H9 (cell line): ENCODE results near the gene RASGRP3. TPM values are rescaled to one million over a fixed set of nuclear protein-coding genes. Genes with fewer than 3 reads are reported as not detected.
A peak's percentile ranks its signal among the peaks of the same experiment; 100 is the strongest.

Experiments
- DNase-seq: peaks from one replicate; pipeline ENCODE4 v3.0.0-alpha.2; 2017
- H2AFZ ChIP-seq: one replicate; pipeline ENCODE4 v1.6.1; 2013; ENCODE audit warnings: mild to moderate bottlenecking, low read length, control low read depth, moderate library complexity
- H2AK5ac ChIP-seq: 2 replicates; pipeline ENCODE4 v1.6.1; 2013; ENCODE audit warnings: low read length, control low read depth, mixed read lengths; ENCODE audit not compliant: insufficient read length
- H2BK120ac ChIP-seq: one replicate; pipeline ENCODE4 v1.6.1; 2013; ENCODE audit warnings: low read depth, mild to moderate bottlenecking, low read length, control low read depth, inconsistent platforms; ENCODE audit not compliant: poor library complexity, severe bottlenecking
- H2BK12ac ChIP-seq: 2 replicates; pipeline ENCODE4 v1.6.1; 2013; ENCODE audit warnings: low read length, control low read depth, mixed read lengths, low read depth; ENCODE audit not compliant: insufficient read length
- H2BK15ac ChIP-seq: 2 replicates; pipeline ENCODE4 v1.6.1; 2013; ENCODE audit warnings: low read depth, low read length, control low read depth
- H2BK20ac ChIP-seq: one replicate; pipeline ENCODE4 v1.6.1; 2013; ENCODE audit warnings: low read depth, mild to moderate bottlenecking, low read length, control low read depth, inconsistent platforms; ENCODE audit not compliant: poor library complexity, severe bottlenecking
- H2BK5ac ChIP-seq: 2 replicates; pipeline ENCODE4 v1.6.1; 2013; ENCODE audit warnings: low read length, control low read depth, mixed read lengths; ENCODE audit not compliant: insufficient read length
- H3K14ac ChIP-seq: 2 replicates; pipeline ENCODE4 v1.6.1; 2013; ENCODE audit warnings: low read length, control low read depth; ENCODE audit not compliant: insufficient read depth
- H3K18ac ChIP-seq: 2 replicates; pipeline ENCODE4 v1.6.1; 2013; ENCODE audit warnings: low read depth, mild to moderate bottlenecking, mixed read lengths, low read length, control low read depth; ENCODE audit not compliant: insufficient read length
- H3K23ac ChIP-seq: 2 replicates; pipeline ENCODE4 v1.6.1; 2013; ENCODE audit warnings: low read length, control low read depth, mixed read lengths, low read depth; ENCODE audit not compliant: insufficient read length
- H3K23me2 ChIP-seq: 2 replicates; pipeline ENCODE4 v1.6.1; 2013; ENCODE audit warnings: low read depth, mild to moderate bottlenecking, mixed read lengths, low read length, control low read depth; ENCODE audit not compliant: insufficient read length, poor library complexity, severe bottlenecking
- H3K27ac ChIP-seq: 2 replicates; pipeline ENCODE4 v1.5.1; 2013; ENCODE audit warnings: low read length, control low read depth, mixed read lengths, low read depth; ENCODE audit not compliant: insufficient read length
- H3K27me3 ChIP-seq: 2 replicates; pipeline ENCODE4 v1.6.1; 2013; ENCODE audit warnings: low read length, control low read depth, inconsistent platforms; ENCODE audit not compliant: insufficient read depth
- H3K4ac ChIP-seq: 2 replicates; pipeline ENCODE4 v1.6.1; 2013; ENCODE audit warnings: low read depth, mild to moderate bottlenecking, control low read depth, inconsistent platforms, low read length, moderate library complexity
- H3K4me1 ChIP-seq: 2 replicates; pipeline ENCODE4 v1.6.1; 2013; ENCODE audit warnings: low read length, control low read depth, inconsistent platforms; ENCODE audit not compliant: insufficient read depth
- H3K4me2 ChIP-seq: 2 replicates; pipeline ENCODE4 v1.6.1; 2013; ENCODE audit warnings: low read length, control low read depth, mixed read lengths; ENCODE audit not compliant: insufficient read length, insufficient read depth
- H3K56ac ChIP-seq: 2 replicates; pipeline ENCODE4 v1.6.1; 2013; ENCODE audit warnings: low read depth, mild to moderate bottlenecking, mixed read lengths, low read length, control low read depth; ENCODE audit not compliant: insufficient read length
- H3K79me1 ChIP-seq: 2 replicates; pipeline ENCODE4 v1.6.1; 2013; ENCODE audit warnings: low read depth, mild to moderate bottlenecking, moderate library complexity, low read length, control low read depth, inconsistent platforms; ENCODE audit not compliant: insufficient read depth, poor library complexity, severe bottlenecking
- H3K79me2 ChIP-seq: 2 replicates; pipeline ENCODE4 v1.6.1; 2013; ENCODE audit warnings: low read length, control low read depth, inconsistent platforms; ENCODE audit not compliant: insufficient read depth
- H3K9ac ChIP-seq: 2 replicates; pipeline ENCODE4 v1.6.1; 2013; ENCODE audit warnings: low read length, control low read depth, mixed read lengths; ENCODE audit not compliant: insufficient read length; ENCODE audit errors: extremely low read depth
- H3K9me3 ChIP-seq: one replicate; pipeline ENCODE4 v1.6.1; 2013; ENCODE audit warnings: low read depth, low read length, inconsistent platforms; ENCODE audit not compliant: control insufficient read depth
- H3T11ph ChIP-seq: one replicate; pipeline ENCODE4 v1.6.1; 2013; ENCODE audit warnings: mild to moderate bottlenecking, low read length, control low read depth, inconsistent platforms
- H4K20me1 ChIP-seq: one replicate; pipeline ENCODE4 v1.6.1; 2013; ENCODE audit not compliant: control insufficient read depth, insufficient read length, insufficient read depth
- H4K5ac ChIP-seq: 2 replicates; pipeline ENCODE4 v1.6.1; 2013; ENCODE audit warnings: low read depth, mild to moderate bottlenecking, mixed read lengths, low read length, control low read depth; ENCODE audit not compliant: insufficient read length
- H4K8ac ChIP-seq: replicated peaks from 2 replicates; pipeline ENCODE4 v1.6.1; 2013; ENCODE audit warnings: low read length, control low read depth, mixed read lengths, low read depth; ENCODE audit not compliant: insufficient read length
- H4K91ac ChIP-seq: 2 replicates; pipeline ENCODE4 v1.6.1; 2013; ENCODE audit warnings: low read depth, mild to moderate bottlenecking, moderate library complexity, mixed read lengths, low read length, control low read depth; ENCODE audit not compliant: insufficient read length
- H3K27ac Mint-ChIP-seq, 3 experiments: 2 replicates in 2 of 3; 3 replicates in 1 of 3; pipeline ENCODE4 v1.8.0; 2020 to 2021; ENCODE audit warnings: mixed read lengths in 3 of 3, mild to moderate bottlenecking in 1 of 3, moderate library complexity in 1 of 3
- H3K27me3 Mint-ChIP-seq: 2 replicates; pipeline ENCODE4 v1.8.0; 2021; ENCODE audit warnings: low read depth, mild to moderate bottlenecking, moderate library complexity, mixed read lengths
- H3K36me3 Mint-ChIP-seq, 3 experiments: 2 replicates in 2 of 3; 3 replicates in 1 of 3; pipeline ENCODE4 v1.8.0; 2020 to 2021; ENCODE audit warnings: low read depth in 3 of 3, mixed read lengths in 3 of 3; ENCODE audit not compliant: insufficient read depth in 1 of 3
- H3K4me1 Mint-ChIP-seq, 2 experiments: 2 replicates each; pipeline ENCODE4 v1.8.0; 2020; ENCODE audit warnings: mixed read lengths in 2 of 2
- H3K4me3 Mint-ChIP-seq, 2 experiments: 2 replicates in 1 of 2; 3 replicates in 1 of 2; pipeline ENCODE4 v1.8.0; 2020 to 2021; ENCODE audit warnings: mild to moderate bottlenecking in 2 of 2, mixed read lengths in 2 of 2, moderate library complexity in 1 of 2
- H3K9me3 Mint-ChIP-seq, 2 experiments: 2 replicates in 1 of 2; 3 replicates in 1 of 2; pipeline ENCODE4 v1.8.0; 2020; ENCODE audit warnings: mild to moderate bottlenecking in 2 of 2, mixed read lengths in 2 of 2, moderate library complexity in 1 of 2
- CTCF ChIP-seq: fragments of 200-600 bp; sonication (generic); conservative IDR thresholded peaks from 3 replicates; pipeline ENCODE4 v1.8.0; 2021; ENCODE audit warnings: antibody characterized with exemption, mild to moderate bottlenecking
- total RNA-seq: library from RNA; stranded (reverse); gene quantifications from 2 replicates; pipeline ENCODE4 v1.2.1, GENCODE V29; 2021

The RASGRP3 gene
- total RNA-seq, 1 experiment from 2014 or later, result not detected

- peaks cover 2% of the 10 kb centered on the region for H3K79me1 ChIP-seq
- no peak overlapping the region for H3K9ac ChIP-seq
- no peak overlapping the region for H2AFZ ChIP-seq
- Mint-ChIP-seq H3K36me3 (peaks cover 72 to 82% (median 77%) of the 10 kb centered on the region in 3 experiments), H3K4me3 (no peak overlapping the region), H3K9me3 (peaks cover 54 to 72% of the 10 kb centered on the region in 2 experiments), H3K27ac (peak overlapping the region in 2 of 3 experiments; percentile 67 to 80; a peak in 3 of 7 replicates), H3K4me1 (peaks cover 25 to 28% of the 10 kb centered on the region in 2 experiments), H3K27me3 (no peaks in the 10 kb centered on the region)
- no peak overlapping the region for H4K91ac ChIP-seq
- H3K4me1 ChIP-seq, result peaks cover 7% of the 10 kb centered on the region; the same call in 1 of the 2 replicates
- H2BK12ac ChIP-seq, result no peak overlapping the region
- no peaks in the 10 kb centered on the region for H3K27me3 ChIP-seq
- no peak overlapping the region for H2BK120ac ChIP-seq
- H2BK15ac ChIP-seq, result no peak overlapping the region
- H3K23ac ChIP-seq, result no peak overlapping the region
- no peak overlapping the region for H3T11ph ChIP-seq
- no peak overlapping the region for H3K14ac ChIP-seq
- H3K4me2 ChIP-seq, result no peak overlapping the region
- no peak overlapping the region for H3K18ac ChIP-seq
- no peak overlapping the region for H4K5ac ChIP-seq
- no peaks in the 10 kb centered on the region for H4K20me1 ChIP-seq
- no peak overlapping the region for H2AK5ac ChIP-seq
- H3K4ac ChIP-seq, result no peak overlapping the region
- no peaks in the 10 kb centered on the region for H3K23me2 ChIP-seq
- H4K8ac ChIP-seq, result no peak overlapping the region
- no peak for DNase-seq
- no peak overlapping the region for H3K56ac ChIP-seq
- H3K27ac ChIP-seq, result no peak overlapping the region
- H3K9me3 ChIP-seq, result peaks cover 46% of the 10 kb centered on the region
- H2BK20ac ChIP-seq, result no peak overlapping the region
- H2BK5ac ChIP-seq, result no peak overlapping the region
- H3K79me2 ChIP-seq, result no peaks in the 10 kb centered on the region
- TF ChIP-seq CTCF, result no peak
Observed at GRCh38 chr2:33614190-33614589, 137.7 kb downstream of the RASGRP3 start.

Other genes starting within 250 kb of the RASGRP3 start
- gene FAM98A, start 122.7 kb downstream of the RASGRP3 start, total RNA-seq, result 65.0 and 70.9 TPM in 2 replicates